Lung (tissue), 12 donors: ENCODE results near the gene RALB. TPM values are rescaled to one million over a fixed set of nuclear protein-coding genes. Genes with fewer than 3 reads are reported as not detected.

Experiments
- ATAC-seq: fragments of 200-7000 bp; cut with Tn5 transposase; one replicate; pipeline ENCODE4 v1.9.1; 2020; ENCODE audit warnings: moderate number of reproducible peaks; ENCODE audit not compliant: insufficient read depth, low FRiP score
- DNase-seq, 3 donors: peaks; one replicate each; pipeline ENCODE4 v3.0.0-alpha.2; 2013 to 2017
- H3K27ac ChIP-seq, 2 donors: one replicate each; pipeline ENCODE4 v1.5.1; 2013; ENCODE audit warnings: mild to moderate bottlenecking in 2 of 2, moderate library complexity in 2 of 2, control low read depth in 1 of 2, inconsistent platforms in 1 of 2, low read depth in 1 of 2, low read length in 1 of 2
- H3K27me3 ChIP-seq, 3 donors: one replicate each; pipeline ENCODE4 v1.5.1; 2013; ENCODE audit warnings: low read length in 2 of 3; ENCODE audit not compliant: control insufficient read depth in 3 of 3, insufficient read depth in 3 of 3
- H3K36me3 ChIP-seq, 4 donors: one replicate each; pipeline ENCODE4 v1.5.1; 2013; ENCODE audit warnings: low read length in 4 of 4, mild to moderate bottlenecking in 1 of 4, moderate library complexity in 1 of 4; ENCODE audit not compliant: control insufficient read depth in 4 of 4, insufficient read depth in 4 of 4
- H3K4me1 ChIP-seq, 5 donors: one replicate each; pipeline ENCODE4 v1.5.1; 2013; ENCODE audit warnings: low read length in 5 of 5, mild to moderate bottlenecking in 2 of 5, moderate library complexity in 1 of 5; ENCODE audit not compliant: control insufficient read depth in 5 of 5, insufficient read depth in 5 of 5
- H3K4me3 ChIP-seq: one replicate; pipeline ENCODE4 v1.5.1; 2013; ENCODE audit warnings: mild to moderate bottlenecking, control low read depth, moderate library complexity
- H3K9ac ChIP-seq, 2 donors: one replicate each; pipeline ENCODE4 v1.5.1; 2013; ENCODE audit warnings: low read length in 2 of 2, control low read depth in 1 of 2; ENCODE audit not compliant: insufficient read depth in 1 of 2
- H3K9me3 ChIP-seq, 4 donors: one replicate each; pipeline ENCODE4 v1.5.1; 2013; ENCODE audit warnings: low read length in 3 of 4, mild to moderate bottlenecking in 1 of 4, moderate library complexity in 1 of 4; ENCODE audit not compliant: control insufficient read depth in 4 of 4, insufficient read depth in 3 of 4
- CTCF ChIP-seq: IDR thresholded peaks from 2 replicates; pipeline ENCODE4 v1.5.1; 2012; ENCODE audit warnings: mild to moderate bottlenecking; ENCODE audit errors: control extremely low read depth, extremely low read depth
- WGBS, 2 donors: extraction: QIAGEN DNeasy Blood & Tissue Kit; methylation state at CpG; one replicate each; pipeline ENCODE4 v1.1.7; 2013; 5-methylcytosine and 5-hydroxymethylcytosine counted together
- polyA plus RNA-seq, 2 donors: library from polyadenylated mRNA; stranded (reverse); fragments of 200-250 nt; gene quantifications; one replicate each; pipeline ENCODE4 v1.2.1, GENCODE V29; 2013
- total RNA-seq, 2 donors: library from RNA; depleted of rRNA in 1 of 2; stranded (reverse); fragments of >200 nt in 1 of 2; gene quantifications; one replicate each; pipeline ENCODE4 v1.2.1, GENCODE V29; 2014 to 2021
- donor health status: control.
- donor health status: control.
- donor health status: Bipolar disorder and iron deficiency.
- donor health status: healthy.
- donor health status: DM: yes; HTN: yes; CAD: no.

The RALB gene
- total and polyA plus RNA-seq, 4 donors = 34.6 to 111 (median 77.1) TPM

GRCh38 chr2:120341977-120342376 is 89.3 kb downstream of the RALB start:
- ATAC-seq (no peak), DNase-seq (no peak)
- H3K4me3 ChIP-seq = no peak overlapping the region
- H3K36me3 ChIP-seq = no peaks in the 10 kb centered on the region
- H3K27me3 ChIP-seq = peaks cover 0 to 43% (median 29%) of the 10 kb centered on the region in 3 donors
- no peaks in the 10 kb centered on the region for H3K9me3 ChIP-seq
- H3K4me1 ChIP-seq = peaks cover 0 to 25% (median 2%) of the 10 kb centered on the region in 5 donors
- H3K27ac ChIP-seq = no peak overlapping the region
- no peak overlapping the region for H3K9ac ChIP-seq
- TF ChIP-seq CTCF = no peak
- WGBS, 2 donors = 32 to 57% methylated on average over 7 of the region's 7 CpGs

- Histone ChIP-seq H3K36me3 (no peaks in the 10 kb centered on the region), H3K4me1 (peaks cover 0 to 26% (median 4%) of the 10 kb centered on the region in 5 donors), H3K27me3 (peaks cover 0 to 48% (median 29%) of the 10 kb centered on the region in 3 donors)
Measured at GRCh38 chr2:120342446-120342845, 89.8 kb downstream of the RALB start.

GRCh38 chr2:120343100-120343432 is 90.4 kb downstream of the RALB start:
- 16 to 21% methylated on average over 5 of the region's 5 CpGs for WGBS, 2 donors
- H3K4me3 ChIP-seq = no peak overlapping the region

More at GRCh38 chr2:120342446-120342845, 89.8 kb downstream of the RALB start:
- Histone ChIP-seq H3K4me3 (no peak overlapping the region), H3K9ac (no peak overlapping the region), H3K9me3 (no peaks in the 10 kb centered on the region), H3K27ac (no peak overlapping the region)
- ATAC-seq (no peak), DNase-seq (no peak)
- no peak for TF ChIP-seq CTCF
- 28 to 29% methylated on average over 5 to 7 of the region's 7 CpGs for WGBS, 2 donors

More at GRCh38 chr2:120343100-120343432, 90.4 kb downstream of the RALB start:
- TF ChIP-seq CTCF = no peak
- ATAC-seq (no peak), DNase-seq (no peak)
- H3K9ac ChIP-seq = no peak overlapping the region
- peaks cover 0 to 26% (median 4%) of the 10 kb centered on the region in 5 donors for H3K4me1 ChIP-seq
- no peaks in the 10 kb centered on the region for H3K9me3 ChIP-seq
- H3K27me3 ChIP-seq = peaks cover 0 to 54% (median 34%) of the 10 kb centered on the region in 3 donors
- no peak overlapping the region for H3K27ac ChIP-seq
- H3K36me3 ChIP-seq = no peaks in the 10 kb centered on the region
